ENCODE measurements around the gene AUTS2.

AUTS2 gene

DNA sequence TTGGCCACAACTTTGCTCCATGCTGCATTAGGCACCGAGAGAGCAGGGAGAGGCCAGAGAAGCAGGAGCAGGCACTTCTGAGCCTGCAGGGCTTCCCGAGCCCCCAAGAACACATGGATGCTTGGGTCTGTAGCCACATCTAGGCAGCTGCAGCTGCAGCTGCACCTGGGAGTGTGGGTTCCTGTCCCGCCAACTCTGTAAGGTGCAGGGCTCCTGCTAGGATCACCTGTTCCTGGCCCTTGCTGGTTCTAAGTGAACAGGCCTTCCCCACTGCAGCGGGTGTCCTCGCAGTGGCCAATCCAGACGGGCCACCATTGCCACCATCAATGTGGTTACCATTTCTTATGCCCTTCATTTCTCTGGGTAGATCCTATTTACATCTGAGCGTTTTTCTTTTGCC, 330.3 kb downstream of the AUTS2 start:
- no peaks in the 10 kb centered on the region for H3K36me3 ChIP-seq (ENCODE audit: low read depth)
- no peak overlapping the region for H3K4me3 ChIP-seq (ENCODE audit: severe bottlenecking)
- ATAC-seq (ENCODE audit: low read depth) (no peak), DNase-seq (ENCODE audit: low spot score) (no peak)
- TF ChIP-seq, protein P1, sequence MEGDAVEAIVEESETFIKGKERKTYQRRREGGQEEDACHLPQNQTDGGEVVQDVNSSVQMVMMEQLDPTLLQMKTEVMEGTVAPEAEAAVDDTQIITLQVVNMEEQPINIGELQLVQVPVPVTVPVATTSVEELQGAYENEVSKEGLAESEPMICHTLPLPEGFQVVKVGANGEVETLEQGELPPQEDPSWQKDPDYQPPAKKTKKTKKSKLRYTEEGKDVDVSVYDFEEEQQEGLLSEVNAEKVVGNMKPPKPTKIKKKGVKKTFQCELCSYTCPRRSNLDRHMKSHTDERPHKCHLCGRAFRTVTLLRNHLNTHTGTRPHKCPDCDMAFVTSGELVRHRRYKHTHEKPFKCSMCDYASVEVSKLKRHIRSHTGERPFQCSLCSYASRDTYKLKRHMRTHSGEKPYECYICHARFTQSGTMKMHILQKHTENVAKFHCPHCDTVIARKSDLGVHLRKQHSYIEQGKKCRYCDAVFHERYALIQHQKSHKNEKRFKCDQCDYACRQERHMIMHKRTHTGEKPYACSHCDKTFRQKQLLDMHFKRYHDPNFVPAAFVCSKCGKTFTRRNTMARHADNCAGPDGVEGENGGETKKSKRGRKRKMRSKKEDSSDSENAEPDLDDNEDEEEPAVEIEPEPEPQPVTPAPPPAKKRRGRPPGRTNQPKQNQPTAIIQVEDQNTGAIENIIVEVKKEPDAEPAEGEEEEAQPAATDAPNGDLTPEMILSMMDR (IDR thresholded peaks at IDR 0.05; ENCODE audit: poor library complexity, severe bottlenecking): no peak
- no peaks in the 10 kb centered on the region for H3K27me3 ChIP-seq (ENCODE audit: insufficient read depth, poor library complexity, severe bottlenecking)
- H3K9me3 ChIP-seq (ENCODE audit: severe bottlenecking): no peaks in the 10 kb centered on the region
- H3K4me1 ChIP-seq (ENCODE audit: insufficient read depth, poor library complexity, severe bottlenecking): no peaks in the 10 kb centered on the region
- no peak overlapping the region for H3K27ac ChIP-seq (ENCODE audit: poor library complexity, severe bottlenecking)

DNA sequence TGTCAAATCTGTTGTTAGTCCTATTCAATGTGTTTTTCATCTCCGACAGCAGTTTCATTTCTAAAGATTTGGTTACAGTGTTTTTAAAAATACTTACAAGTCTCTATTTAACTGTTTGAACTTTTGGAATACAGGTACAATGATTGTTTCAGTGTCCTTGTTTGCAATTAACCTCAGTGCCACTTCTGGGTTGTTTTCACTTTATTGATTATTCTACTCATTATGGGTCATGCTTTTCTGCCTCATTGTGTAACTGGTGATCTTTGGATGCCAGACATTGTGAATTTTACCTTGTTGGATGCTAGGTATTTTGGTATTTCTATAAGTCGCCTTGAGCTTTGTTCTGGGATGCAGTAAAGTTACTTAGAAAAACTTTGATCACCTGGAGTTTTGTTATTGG, 331.3 kb downstream of the AUTS2 start:
- DNase-seq (ENCODE audit: low spot score) (no peak), ATAC-seq (ENCODE audit: low read depth) (no peak)
- no peak overlapping the region for H3K27ac ChIP-seq (ENCODE audit: poor library complexity, severe bottlenecking)
- no peaks in the 10 kb centered on the region for H3K9me3 ChIP-seq (ENCODE audit: severe bottlenecking)
- H3K4me1 ChIP-seq (ENCODE audit: insufficient read depth, poor library complexity, severe bottlenecking): no peaks in the 10 kb centered on the region
- TF ChIP-seq, protein P1 (IDR thresholded peaks at IDR 0.05; ENCODE audit: poor library complexity, severe bottlenecking): no peak
- H3K36me3 ChIP-seq (ENCODE audit: low read depth): no peaks in the 10 kb centered on the region
- no peak overlapping the region for H3K4me3 ChIP-seq (ENCODE audit: severe bottlenecking)
- no peaks in the 10 kb centered on the region for H3K27me3 ChIP-seq (ENCODE audit: insufficient read depth, poor library complexity, severe bottlenecking)

DNA sequence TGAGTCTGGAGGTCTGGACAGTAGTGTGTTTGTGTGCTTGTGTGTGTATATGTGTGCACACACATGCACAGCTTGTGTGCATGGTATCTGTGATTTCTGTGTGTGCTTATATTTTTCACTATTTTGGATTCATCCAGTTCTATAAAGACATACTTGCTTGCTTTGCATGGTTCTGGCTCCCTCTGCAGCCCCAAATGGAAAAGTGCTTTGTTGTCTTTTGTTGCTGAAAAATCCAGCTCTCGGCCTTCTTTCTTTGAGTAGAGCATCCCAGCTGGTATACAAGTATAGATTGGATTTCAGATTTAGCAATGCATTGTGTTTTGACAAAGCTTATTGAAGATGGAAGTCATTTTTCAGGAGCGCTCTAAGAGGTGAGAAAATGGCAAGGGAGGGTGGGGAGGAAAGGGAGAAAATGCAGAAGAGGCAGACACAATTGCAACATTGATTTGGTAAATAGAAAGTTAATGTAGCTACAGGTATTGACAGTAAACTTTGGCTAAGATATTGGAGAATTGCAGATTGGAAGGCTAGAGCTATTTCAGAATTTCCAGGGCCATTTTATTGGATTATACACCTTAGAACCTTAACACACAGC, 333.9 kb downstream of the AUTS2 start:
- Histone ChIP-seq H3K36me3 (ENCODE audit: low read depth) (no peaks in the 10 kb centered on the region), H3K4me3 (ENCODE audit: severe bottlenecking) (no peak overlapping the region), H3K27me3 (ENCODE audit: insufficient read depth, poor library complexity, severe bottlenecking) (no peaks in the 10 kb centered on the region), H3K27ac (ENCODE audit: poor library complexity, severe bottlenecking) (no peak overlapping the region), H3K4me1 (ENCODE audit: insufficient read depth, poor library complexity, severe bottlenecking) (no peaks in the 10 kb centered on the region), H3K9me3 (ENCODE audit: severe bottlenecking) (no peaks in the 10 kb centered on the region)
- no peak for DNase-seq (ENCODE audit: low spot score)
- TF ChIP-seq, protein P1 (IDR thresholded peaks at IDR 0.05; ENCODE audit: poor library complexity, severe bottlenecking): peak; percentile 57
- ATAC-seq (ENCODE audit: low read depth): no peak; the same call in 2 of the 3 replicates

DNA sequence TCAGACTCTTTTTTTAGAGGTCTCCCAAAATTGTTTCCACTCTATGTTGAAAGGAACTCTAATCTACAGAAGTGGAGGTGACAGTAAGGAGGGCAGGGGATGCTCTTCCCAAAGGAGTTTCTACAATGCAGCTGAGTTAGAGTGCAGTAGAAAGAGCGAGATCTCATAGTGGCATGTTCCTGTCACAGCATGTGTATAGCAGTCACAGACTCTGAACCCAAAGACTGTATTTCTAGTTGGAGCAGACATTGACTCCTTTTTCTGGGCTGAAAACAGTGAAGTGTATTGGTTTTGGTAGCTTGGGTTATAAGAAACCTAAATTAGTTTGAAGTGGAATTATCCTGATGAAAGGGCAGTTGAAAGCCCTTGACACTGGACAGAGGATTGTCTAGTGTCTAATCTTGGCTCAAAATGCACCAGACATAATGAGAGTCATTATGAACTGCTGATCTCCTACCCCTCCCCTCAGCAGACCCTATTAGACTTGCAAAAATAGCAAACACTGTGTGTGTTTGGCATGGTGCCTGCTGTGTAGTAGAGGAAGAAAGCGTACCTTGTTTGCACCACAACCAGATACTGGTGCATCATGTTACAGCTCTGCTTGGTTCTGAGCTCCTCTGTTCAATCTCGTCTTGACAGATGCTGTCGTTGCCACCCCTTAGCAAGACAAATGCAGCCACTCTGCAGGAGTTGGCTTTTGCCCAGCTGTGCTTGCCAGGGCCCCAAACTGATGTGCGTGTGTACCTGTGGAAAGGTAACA, 336.0 kb downstream of the AUTS2 start:
- TF ChIP-seq, protein P1 (IDR thresholded peaks at IDR 0.05; ENCODE audit: poor library complexity, severe bottlenecking): no peak
- ATAC-seq (ENCODE audit: low read depth) (no peak), DNase-seq (ENCODE audit: low spot score) (no peak)
- no peak overlapping the region for H3K4me3 ChIP-seq (ENCODE audit: severe bottlenecking)
- H3K27me3 ChIP-seq (ENCODE audit: insufficient read depth, poor library complexity, severe bottlenecking): no peaks in the 10 kb centered on the region
- no peaks in the 10 kb centered on the region for H3K36me3 ChIP-seq (ENCODE audit: low read depth)
- H3K27ac ChIP-seq (ENCODE audit: poor library complexity, severe bottlenecking): no peak overlapping the region
- no peaks in the 10 kb centered on the region for H3K4me1 ChIP-seq (ENCODE audit: insufficient read depth, poor library complexity, severe bottlenecking)
- H3K9me3 ChIP-seq (ENCODE audit: severe bottlenecking): no peaks in the 10 kb centered on the region

DNA sequence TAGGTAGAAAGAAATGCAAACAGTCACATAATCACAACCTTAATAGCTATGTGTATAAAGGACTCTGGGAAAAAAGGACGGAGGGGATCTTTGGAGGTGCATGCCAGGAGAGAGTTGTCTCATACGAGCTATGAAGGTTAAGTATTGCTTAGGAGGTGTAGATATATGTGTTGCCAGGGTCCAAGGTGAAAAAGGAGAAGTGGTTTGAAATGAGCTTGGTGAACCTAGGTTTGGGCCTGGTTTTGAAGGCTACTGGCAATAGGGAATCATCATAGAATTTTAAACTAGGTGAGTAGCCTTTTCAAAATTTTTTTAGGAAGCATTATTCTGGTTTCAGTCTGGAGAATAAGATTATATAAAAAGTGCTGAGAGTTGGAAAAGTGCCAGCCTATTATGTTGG, 336.8 kb downstream of the AUTS2 start:
- ATAC-seq (ENCODE audit: low read depth) (no peak), DNase-seq (ENCODE audit: low spot score) (no peak)
- no peaks in the 10 kb centered on the region for H3K9me3 ChIP-seq (ENCODE audit: severe bottlenecking)

More for the DNA sequence above, 336.8 kb downstream of the AUTS2 start:
- Histone ChIP-seq H3K36me3 (ENCODE audit: low read depth) (no peaks in the 10 kb centered on the region), H3K27ac (ENCODE audit: poor library complexity, severe bottlenecking) (no peak overlapping the region), H3K4me3 (ENCODE audit: severe bottlenecking) (no peak overlapping the region), H3K4me1 (ENCODE audit: insufficient read depth, poor library complexity, severe bottlenecking) (no peaks in the 10 kb centered on the region), H3K27me3 (ENCODE audit: insufficient read depth, poor library complexity, severe bottlenecking) (no peaks in the 10 kb centered on the region)
- TF ChIP-seq, protein P1 (IDR thresholded peaks at IDR 0.05; ENCODE audit: poor library complexity, severe bottlenecking): no peak
